ENCODE results near the gene ACTR3C. TPM values are rescaled to one million over a fixed set of nuclear protein-coding genes. Genes with fewer than 3 reads are reported as not detected.

The ACTR3C gene
- total RNA-seq, 1 experiment from 2014 or later, result 2.2 TPM

GRCh38 chr7:150336746-150337145 lies 13.4 kb upstream of the ACTR3C start:
- WGBS (ENCODE audit: extremely low coverage, insufficient read length, low lambda C conversion rate), result no CpG with 5 or more reads among the region's 14 CpGs
- H3K79me1 ChIP-seq (ENCODE audit: insufficient read depth, low read depth, low read length, poor library complexity, severe bottlenecking), result no peaks in the 10 kb centered on the region
- no peak overlapping the region for H3K9ac ChIP-seq (ENCODE audit: extremely low read depth, insufficient read length, low read length)
- TF ChIP-seq CTCF (conservative IDR thresholded peaks at IDR 0.05), result no peak
- peaks cover 16% of the 10 kb centered on the region for H3K23me2 ChIP-seq (ENCODE audit: insufficient read length, low read depth, low read length, poor library complexity, severe bottlenecking)
- no peak overlapping the region for H3K4me2 ChIP-seq (ENCODE audit: insufficient read depth, insufficient read length, low read length)
- no peak overlapping the region for H2AK5ac ChIP-seq (ENCODE audit: insufficient read length, low read length)
- no peak overlapping the region for H2BK120ac ChIP-seq (ENCODE audit: low read depth, low read length, poor library complexity, severe bottlenecking)
- no peak overlapping the region for H2BK5ac ChIP-seq (ENCODE audit: insufficient read length, low read length)
- no peak overlapping the region for H3K14ac ChIP-seq (ENCODE audit: insufficient read depth, low read length)
- H3K4me1 ChIP-seq (ENCODE audit: insufficient read depth, low read length), result no peaks in the 10 kb centered on the region; the same call in 1 of the 2 replicates
- no peak overlapping the region for H2BK20ac ChIP-seq (ENCODE audit: low read depth, low read length, poor library complexity, severe bottlenecking)
- Mint-ChIP-seq H3K36me3 (ENCODE audit: insufficient read depth in 1 of 3, low read depth in 3 of 3) (peaks cover 25 to 36% (median 31%) of the 10 kb centered on the region in 3 experiments), H3K9me3 (no peaks in the 10 kb centered on the region), H3K4me3 (peak overlapping the region in 1 of 2 experiments; percentile 21; a peak in 2 of 5 replicates), H3K27me3 (ENCODE audit: low read depth) (peaks cover 54% of the 10 kb centered on the region), H3K4me1 (peaks cover 56 to 65% of the 10 kb centered on the region in 2 experiments), H3K27ac (peak overlapping the region in 2 of 3 experiments; percentile 91 to 99; a peak in 3 of 7 replicates)
- H3K4ac ChIP-seq (ENCODE audit: low read depth, low read length), result 0 out of 2 replicates have a peak overlapping the region, but pooled peaks have one; percentile 32
- H4K91ac ChIP-seq (ENCODE audit: insufficient read length, low read depth, low read length), result no peak overlapping the region
- H3K56ac ChIP-seq (ENCODE audit: insufficient read length, low read depth, low read length), result no peak overlapping the region
- H3K27me3 ChIP-seq (ENCODE audit: insufficient read depth, low read length), result no peaks in the 10 kb centered on the region
- no peaks in the 10 kb centered on the region for H3K9me3 ChIP-seq (ENCODE audit: control insufficient read depth, low read depth, low read length)
- no peak overlapping the region for H3K23ac ChIP-seq (ENCODE audit: insufficient read length, low read depth, low read length)
- no peak overlapping the region for H4K5ac ChIP-seq (ENCODE audit: insufficient read length, low read depth, low read length)
- no peak overlapping the region for H2BK15ac ChIP-seq (ENCODE audit: low read depth, low read length)
- no peak overlapping the region for H3K27ac ChIP-seq (ENCODE audit: insufficient read length, low read depth, low read length)
- no peak overlapping the region for H4K8ac ChIP-seq (replicated peaks; ENCODE audit: insufficient read length, low read depth, low read length)
- H3K79me2 ChIP-seq (ENCODE audit: insufficient read depth, low read length), result no peaks in the 10 kb centered on the region
- no peak overlapping the region for H3K18ac ChIP-seq (ENCODE audit: insufficient read length, low read depth, low read length)
- H3T11ph ChIP-seq (ENCODE audit: low read length), result no peak overlapping the region
- H4K20me1 ChIP-seq (ENCODE audit: control insufficient read depth, insufficient read depth, insufficient read length), result no peaks in the 10 kb centered on the region
- no peak overlapping the region for H2AFZ ChIP-seq (ENCODE audit: low read length)
- no peak overlapping the region for H2BK12ac ChIP-seq (ENCODE audit: insufficient read length, low read depth, low read length)
- no peak for DNase-seq

All from H9 (cell line).